Transverse colon (tissue), 4 donors: Measurements from ENCODE around the gene NPM3. TPM values are rescaled to one million over a fixed set of nuclear protein-coding genes. Genes with fewer than 3 reads are reported as not detected.

ENCODE experiments used
- DNase-seq: peaks from one replicate; pipeline ENCODE4 v3.0.0-alpha.2; 2019
- H3K27ac ChIP-seq, 4 donors: fragments of 200-600 bp; sonication (generic); 2 replicates each; pipeline ENCODE4 v1.5.1; 2016 to 2018; ENCODE audit warnings: inconsistent platforms in 4 of 4
- H3K27me3 ChIP-seq: fragments of 200-600 bp; sonication (generic); 2 replicates; pipeline ENCODE4 v1.5.1; 2017; ENCODE audit warnings: inconsistent platforms
- H3K36me3 ChIP-seq, 4 donors: fragments of 200-600 bp; sonication (generic); 2 replicates each; pipeline ENCODE4 v1.5.1; 2017 to 2019; ENCODE audit warnings: inconsistent platforms in 4 of 4
- H3K4me1 ChIP-seq, 4 donors: fragments of 200-600 bp; sonication (generic); 2 replicates each; pipeline ENCODE4 v1.5.1; 2017 to 2020; ENCODE audit warnings: inconsistent platforms in 4 of 4
- H3K4me3 ChIP-seq, 4 donors: fragments of 200-600 bp; sonication (generic); 1 replicate in 1 of 4; 2 replicates in 3 of 4; pipeline versions ENCODE4 v1.5.1 to v1.6.1; 2017 to 2019; ENCODE audit warnings: inconsistent platforms in 4 of 4
- H3K9me3 ChIP-seq, 2 donors: fragments of 200-600 bp; sonication (generic); 2 replicates each; pipeline ENCODE4 v1.5.1; 2017 to 2019; ENCODE audit warnings: inconsistent platforms in 2 of 2
- CTCF ChIP-seq, 5 experiments: fragments of 200-600 bp in 3 of 5; fragments of 450-650 bp in 2 of 5; sonication (generic) in 3 of 5; IDR thresholded peaks; 1 replicate in 2 of 5; 2 replicates in 3 of 5; pipeline ENCODE4 v1.5.1; 2016 to 2017; ENCODE audit warnings: antibody characterized with exemption in 5 of 5, inconsistent platforms in 3 of 5, mild to moderate bottlenecking in 2 of 5, moderate library complexity in 1 of 5
- EP300 ChIP-seq: sonication (generic); formaldehyde crosslinking; IDR thresholded peaks from one replicate; pipeline ENCODE4 v1.6.1; 2017; ENCODE audit warnings: antibody characterized with exemption, low read depth
- POLR2A ChIP-seq: fragments of 450-650 bp; IDR thresholded peaks from one replicate; pipeline ENCODE4 v1.6.1; 2016; ENCODE audit warnings: antibody characterized with exemption, mild to moderate bottlenecking, moderate library complexity
- POLR2AphosphoS5 ChIP-seq, 3 donors: sonication (generic); formaldehyde crosslinking; IDR thresholded peaks; one replicate each; pipeline ENCODE4 v1.6.1; 2016; ENCODE audit warnings: antibody characterized with exemption in 3 of 3
- WGBS, 2 donors: methylation state at CpG; one replicate each; pipeline ENCODE4 v1.1.5; 2018; ENCODE audit warnings: low coverage in 1 of 2; 5-methylcytosine and 5-hydroxymethylcytosine counted together
- in situ Hi-C, 4 donors: fragments of 200-750 bp; cut with MboI; loops; one replicate each; pipeline versions ENCODE4 v1.15.0 to v1.15.1; 2017; ENCODE audit warnings: low sequenced_read_pairs in 3 of 4, low pct_ligation_motif_present in 1 of 4, low pct_unique_long_range_greater_than_20kb in 1 of 4
- intact Hi-C: fragments of 100-400 bp; cut with DNase I; formaldehyde crosslinking; loops from one replicate; pipeline ENCODE4 v1.15.1; 2023; ENCODE audit warnings: low total_unique reads
- total RNA-seq, 4 donors: library from RNA; depleted of rRNA; stranded (reverse); fragments of >200 nt; gene quantifications; one replicate each; pipeline ENCODE4 v1.1.0, GENCODE V29; 2016

The NPM3 gene
- total RNA-seq, 4 donors from 2014 or later = 8.2 to 18.7 (median 12.7) TPM

DNA sequence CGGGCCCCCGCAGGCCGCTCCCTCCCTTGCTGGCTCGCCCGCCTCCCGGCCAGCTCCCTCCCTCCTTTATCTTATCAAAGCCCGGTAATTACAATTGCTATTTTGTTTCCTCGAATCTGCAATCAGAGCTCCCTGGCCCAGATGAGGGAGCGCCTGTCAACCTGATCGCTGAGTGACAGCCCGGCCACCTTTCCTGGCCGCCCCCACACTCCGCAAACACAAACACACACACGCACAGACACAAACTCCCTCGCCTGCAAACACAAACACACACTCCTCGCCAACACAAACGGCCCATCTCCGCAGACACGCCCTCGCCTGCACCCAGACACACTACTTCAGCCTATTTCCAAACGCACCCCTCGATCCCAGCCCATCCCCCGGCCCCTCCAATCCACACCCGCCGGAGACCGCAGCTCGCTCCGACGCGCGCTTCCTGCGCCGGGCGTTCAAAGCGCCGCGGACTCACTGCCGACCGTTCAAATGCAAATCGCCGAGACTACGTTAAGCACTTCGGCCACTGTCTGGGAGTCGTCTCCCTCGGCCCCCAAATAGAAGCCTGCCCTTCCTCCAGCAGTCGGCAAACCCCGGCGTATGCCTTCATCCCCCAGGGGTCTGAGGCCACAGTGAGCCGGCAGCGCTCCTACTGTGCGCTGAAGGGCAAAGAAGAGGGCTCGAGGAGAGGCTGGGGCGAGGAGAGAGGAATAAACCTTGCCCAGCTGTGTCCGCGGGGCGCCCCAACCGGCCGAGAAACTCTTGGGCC lies 4.3 kb downstream of the NPM3 start:
- Histone ChIP-seq H3K27me3 (peaks cover 50% of the 10 kb centered on the region), H3K36me3 (no peaks in the 10 kb centered on the region), H3K9me3 (no peaks in the 10 kb centered on the region), H3K4me1 (peaks cover 35 to 66% (median 55%) of the 10 kb centered on the region in 4 donors), H3K27ac (no peak overlapping the region), H3K4me3 (peak overlapping the region; percentile 9 to 52 (median 32))
- TF ChIP-seq POLR2A = no peak
- TF ChIP-seq EP300 = no peak
- no peak for TF ChIP-seq POLR2AphosphoS5 (IDR thresholded peaks at IDR 0.05)
- TF ChIP-seq CTCF (IDR thresholded peaks at IDR 0.05) = no peak
- WGBS, 2 donors = 5% methylated on average over 53 of the region's 58 CpGs; no CpG with 5 or more reads in 1 of the 2 donors
- peak; percentile 70 for DNase-seq
- intact Hi-C loops = no loop called here
- in situ Hi-C loops = no loop called here

GRCh38 chr10:101778151-101778780 lies 5.0 kb downstream of the NPM3 start:
- in situ Hi-C loops = no loop called here
- 50 to 58% methylated on average over 2 to 11 of the region's 12 CpGs for WGBS, 2 donors
- DNase-seq = no peak
- no peak for TF ChIP-seq POLR2AphosphoS5 (IDR thresholded peaks at IDR 0.05)
- TF ChIP-seq POLR2A = no peak
- no peak for TF ChIP-seq EP300
- no peak for TF ChIP-seq CTCF (IDR thresholded peaks at IDR 0.05)
- H3K4me3 ChIP-seq = peak overlapping the region in 2 of 4 donors; percentile 36 to 52
- H3K36me3 ChIP-seq = no peaks in the 10 kb centered on the region
- peaks cover 31 to 60% (median 49%) of the 10 kb centered on the region in 4 donors for H3K4me1 ChIP-seq
- no peaks in the 10 kb centered on the region for H3K9me3 ChIP-seq
- H3K27me3 ChIP-seq = peaks cover 57% of the 10 kb centered on the region
- no peak overlapping the region for H3K27ac ChIP-seq
- intact Hi-C loops = no loop called here

GRCh38 chr10:101777619-101778145 lies 5.6 kb downstream of the NPM3 start:
- 60 to 89% methylated on average over 1 to 3 of the region's 3 CpGs for WGBS, 2 donors
- Histone ChIP-seq H3K36me3 (no peaks in the 10 kb centered on the region), H3K4me3 (no peak overlapping the region), H3K9me3 (no peaks in the 10 kb centered on the region), H3K4me1 (peaks cover 29 to 58% (median 47%) of the 10 kb centered on the region in 4 donors), H3K27ac (no peak overlapping the region), H3K27me3 (peaks cover 63% of the 10 kb centered on the region)
- intact Hi-C loops = no loop called here
- in situ Hi-C loops = no loop called here
- no peak for DNase-seq
- TF ChIP-seq POLR2AphosphoS5 (IDR thresholded peaks at IDR 0.05) = no peak

- Histone ChIP-seq H3K9me3 (no peaks in the 10 kb centered on the region), H3K27me3 (peaks cover 77% of the 10 kb centered on the region), H3K4me1 (peaks cover 24 to 44% (median 38%) of the 10 kb centered on the region in 4 donors), H3K27ac (no peak overlapping the region), H3K36me3 (no peaks in the 10 kb centered on the region), H3K4me3 (peak overlapping the region in 1 of 4 donors; percentile 26)
- 25% methylated on average over 26 of the region's 74 CpGs; no CpG with 5 or more reads in 1 of the 2 donors for WGBS, 2 donors
- DNase-seq = no peak
- intact Hi-C loops = no loop called here
- TF ChIP-seq EP300 (no peak), POLR2AphosphoS5 (IDR thresholded peaks at IDR 0.05) (no peak), POLR2A (no peak), CTCF (IDR thresholded peaks at IDR 0.05) (no peak)
- in situ Hi-C loops = no loop called here
These were observed 7.0 kb downstream of the NPM3 start for GRCh38 chr10:101776161-101776817.
